Activated T-helper 2 cell treated with anti-CD3 and anti-CD28 coated beads, Interferon-gamma antibody, Interleukin-2, Interleukin-4, amounts not matched to agents 10 μg/mL and 5 μg/mL and 100 μg/mL, durations not matched to agents 14 hours and 24 hours and 36 hours (primary cell): ENCODE measurements around the gene ZNF329. TPM values are rescaled to one million over a fixed set of nuclear protein-coding genes. Genes with fewer than 3 reads are reported as not detected.

Experiments
- DNase-seq: peaks from one replicate; pipeline ENCODE4 v3.0.0; 2021; ENCODE audit warnings: low spot score
- H3K27ac Mint-ChIP-seq: one replicate; pipeline ENCODE4 v1.8.0; 2021; ENCODE audit warnings: mixed read lengths
- H3K27me3 Mint-ChIP-seq: one replicate; pipeline ENCODE4 v1.8.0; 2021; ENCODE audit warnings: low read depth, mixed read lengths
- H3K36me3 Mint-ChIP-seq: one replicate; pipeline ENCODE4 v1.8.0; 2021; ENCODE audit warnings: low read depth, mixed read lengths
- H3K4me1 Mint-ChIP-seq: one replicate; pipeline ENCODE4 v1.8.0; 2021; ENCODE audit warnings: low read depth, mixed read lengths
- H3K4me3 Mint-ChIP-seq: one replicate; pipeline ENCODE4 v1.8.0; 2021; ENCODE audit warnings: low read depth, mild to moderate bottlenecking, moderate library complexity, mixed read lengths
- H3K9me3 Mint-ChIP-seq: one replicate; pipeline ENCODE4 v1.8.0; 2021; ENCODE audit warnings: mixed read lengths
- intact Hi-C: fragments of 100-400 bp; cut with micrococcal nuclease; formaldehyde crosslinking; loops from one replicate; pipeline ENCODE4 v1.15.1; 2023
- total RNA-seq: library from RNA; stranded (reverse); gene quantifications from 2 replicates; pipeline ENCODE4 v1.2.3, GENCODE V29; 2022

ZNF329 gene
- total RNA-seq, 1 donor from 2014 or later: 2.1 TPM

DNA sequence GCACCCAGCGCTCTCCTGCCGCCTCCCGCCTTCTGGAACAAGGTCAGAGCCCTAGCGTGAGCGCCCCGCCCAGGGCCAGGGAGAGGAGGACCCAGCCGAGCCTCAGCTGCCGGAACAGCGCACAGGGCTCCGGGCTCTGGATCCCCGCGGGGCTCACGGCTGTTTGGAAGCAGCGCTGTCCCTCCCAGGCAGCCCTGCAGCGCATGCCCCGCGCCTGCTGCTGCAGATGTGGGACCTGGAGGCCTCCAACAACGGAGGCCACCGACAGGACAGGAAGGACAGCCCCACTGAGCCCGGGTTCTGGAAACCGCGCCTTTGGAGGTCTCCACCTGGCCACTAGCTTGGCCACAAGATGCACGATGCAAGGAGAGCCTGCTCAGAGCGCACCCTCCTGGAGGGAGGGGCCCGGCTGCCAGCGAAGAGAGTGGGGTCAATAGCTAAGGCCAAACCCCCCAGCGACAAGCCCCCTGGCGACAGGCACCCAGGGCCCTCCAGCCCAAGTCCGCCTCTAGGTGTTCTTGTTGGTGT, 65.2 kb downstream of the ZNF329 start:
- intact Hi-C loops: no loop called here
- H3K27me3 Mint-ChIP-seq: no peaks in the 10 kb centered on the region
- H3K36me3 Mint-ChIP-seq: peaks cover 7% of the 10 kb centered on the region
- no peak overlapping the region for H3K4me3 Mint-ChIP-seq
- H3K27ac Mint-ChIP-seq: no peak overlapping the region
- H3K9me3 Mint-ChIP-seq: peaks cover 58% of the 10 kb centered on the region
- no peaks in the 10 kb centered on the region for H3K4me1 Mint-ChIP-seq
- no peak for DNase-seq

DNA sequence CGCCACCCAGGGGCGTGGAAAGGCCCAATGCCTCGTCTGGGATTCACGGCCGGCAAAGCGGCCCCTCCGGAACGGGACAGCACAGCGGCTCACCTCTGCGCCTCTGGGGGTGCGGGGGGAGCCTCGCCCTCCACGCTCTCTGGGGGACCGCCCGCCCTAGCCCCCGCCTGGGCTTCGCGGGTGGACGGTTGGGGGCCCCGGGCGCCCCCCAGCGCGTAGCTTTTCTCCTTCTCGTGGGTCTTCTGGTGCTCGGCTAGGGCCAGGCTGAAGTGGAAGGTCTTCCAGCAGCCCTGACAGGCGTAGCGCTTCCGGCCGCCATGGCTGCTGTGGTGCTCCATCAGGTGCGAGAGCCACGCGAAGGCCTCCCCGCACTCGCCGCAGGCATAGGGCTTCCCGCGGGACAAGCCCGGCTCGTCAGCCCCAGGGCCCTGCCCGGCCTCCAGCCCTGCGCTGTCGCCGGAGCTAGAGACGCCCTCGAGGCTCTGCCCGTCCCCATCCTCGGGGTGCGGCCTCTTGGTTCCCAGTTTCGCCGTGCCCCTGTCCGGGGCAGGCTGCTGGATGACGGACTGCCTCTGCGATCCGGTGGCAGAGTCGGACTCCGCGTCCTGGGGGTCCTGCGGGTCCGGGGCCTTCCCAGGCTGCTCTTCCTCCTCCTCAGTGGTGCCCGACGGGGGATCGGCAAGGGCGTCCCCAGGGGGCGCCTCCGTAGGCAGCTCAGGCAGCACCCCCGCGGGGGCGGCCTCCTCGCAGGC, 65.8 kb downstream of the ZNF329 start:
- Mint-ChIP-seq H3K4me3 (no peak overlapping the region), H3K27ac (no peak overlapping the region), H3K36me3 (peaks cover 7% of the 10 kb centered on the region), H3K4me1 (no peaks in the 10 kb centered on the region), H3K27me3 (no peaks in the 10 kb centered on the region), H3K9me3 (peaks cover 58% of the 10 kb centered on the region)
- DNase-seq: no peak
- intact Hi-C loops: no loop called here

DNA sequence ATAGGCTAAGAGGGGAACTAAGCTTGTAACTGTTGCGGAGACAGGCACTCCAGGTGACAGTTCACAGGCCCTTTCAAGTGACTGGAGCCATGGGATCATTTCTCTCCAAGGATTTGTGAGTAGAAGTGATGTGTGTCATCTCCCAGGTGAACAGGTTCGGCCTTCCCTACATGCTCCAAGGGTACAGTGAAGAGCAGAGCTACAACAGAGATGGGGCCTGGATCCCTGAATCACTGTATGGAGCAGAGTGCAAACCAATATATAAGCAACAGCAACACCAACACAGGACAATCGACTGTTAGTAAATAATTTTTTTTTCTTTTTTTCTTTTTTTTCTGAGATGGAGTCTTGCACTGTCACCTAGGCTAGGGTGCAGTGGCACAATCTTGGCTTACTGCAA, 67.6 kb downstream of the ZNF329 start:
- Mint-ChIP-seq H3K4me3 (no peak overlapping the region), H3K9me3 (peaks cover 55% of the 10 kb centered on the region), H3K4me1 (no peaks in the 10 kb centered on the region), H3K36me3 (peaks cover 7% of the 10 kb centered on the region), H3K27me3 (no peaks in the 10 kb centered on the region), H3K27ac (no peak overlapping the region)
- no peak for DNase-seq
- intact Hi-C loops: no loop called here

DNA sequence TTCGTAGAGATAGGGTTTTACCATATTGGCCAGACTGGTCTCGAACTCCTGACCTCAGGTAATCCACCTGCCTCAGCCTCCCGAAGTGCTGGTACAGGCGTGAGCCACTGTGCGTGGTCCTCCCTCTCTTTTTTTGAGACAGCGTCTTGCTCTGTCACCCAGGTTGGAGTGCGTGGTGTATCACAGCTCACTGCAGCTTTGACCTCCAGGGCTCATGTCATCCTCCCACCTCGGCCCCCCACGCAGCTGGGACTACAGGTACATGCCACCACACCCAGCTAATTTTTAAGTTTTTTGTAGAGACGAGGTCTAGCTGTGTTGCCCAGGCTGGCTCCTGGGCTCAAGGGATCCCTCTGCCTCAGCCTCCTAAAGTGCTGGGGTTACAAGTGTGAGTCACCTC, 70.8 kb downstream of the ZNF329 start:
- Mint-ChIP-seq H3K9me3 (peaks cover 54% of the 10 kb centered on the region), H3K4me3 (no peak overlapping the region), H3K27me3 (no peaks in the 10 kb centered on the region), H3K36me3 (peaks cover 7% of the 10 kb centered on the region), H3K4me1 (no peaks in the 10 kb centered on the region), H3K27ac (no peak overlapping the region)
- DNase-seq: no peak
- intact Hi-C loops: no loop called here

Other genes with a start within 250 kb of the ZNF329 start
- gene ZNF417, start 234.2 kb downstream of the ZNF329 start, total RNA-seq: 10.6 and 11.4 TPM in 2 replicates
- gene ZNF418, start 215.4 kb downstream of the ZNF329 start, total RNA-seq: 1.1 and 2.1 TPM in 2 replicates
- 2.7 and 3.0 TPM in 2 replicates for gene ZNF256, start 203.1 kb downstream of the ZNF329 start, total RNA-seq
- 0.21 TPM in 1 of 2 replicates, not detected in the other for gene C19orf18, start 176.3 kb downstream of the ZNF329 start, total RNA-seq
- 6.3 and 6.4 TPM in 2 replicates for gene ZNF606, start 148.0 kb downstream of the ZNF329 start, total RNA-seq
- not detected in 2 replicates for gene ZSCAN1, start 116.8 kb downstream of the ZNF329 start, total RNA-seq
- gene ZNF135, start 91.5 kb downstream of the ZNF329 start, total RNA-seq: not detected in 2 replicates
- 3.0 TPM in 2 replicates for gene ZSCAN18, start 52.6 kb downstream of the ZNF329 start, total RNA-seq
- 18.4 and 19.9 TPM in 2 replicates for gene ZNF274, start 32.3 kb upstream of the ZNF329 start, total RNA-seq
- 42.0 and 49.1 TPM in 2 replicates for gene ZNF544, start 78.1 kb upstream of the ZNF329 start, total RNA-seq
- gene ZNF8, start 128.2 kb upstream of the ZNF329 start, total RNA-seq: 4.7 and 5.3 TPM in 2 replicates
- 64.2 and 65.0 TPM in 2 replicates for gene ERVK3-1, start 154.6 kb upstream of the ZNF329 start, total RNA-seq
- 4.6 and 4.9 TPM in 2 replicates for gene ZSCAN22, start 176.2 kb upstream of the ZNF329 start, total RNA-seq
- gene A1BG, start 202.7 kb upstream of the ZNF329 start, total RNA-seq: 11.8 and 13.3 TPM in 2 replicates
- gene ZNF497, start 212.0 kb upstream of the ZNF329 start, total RNA-seq: 0.76 and 2.2 TPM in 2 replicates
- 1.1 and 1.5 TPM in 2 replicates for gene ZNF837, start 230.2 kb upstream of the ZNF329 start, total RNA-seq
- gene RPS5, start 236.5 kb upstream of the ZNF329 start, total RNA-seq: 1,217 and 1,244 TPM in 2 replicates
- 0.57 and 0.91 TPM in 2 replicates for gene RNF225, start 244.9 kb upstream of the ZNF329 start, total RNA-seq